Kidney (tissue), 14 donors: ENCODE data around the gene AZU1. TPM values are rescaled to one million over a fixed set of nuclear protein-coding genes. Genes with fewer than 3 reads are reported as not detected.

Experiments
- DNase-seq, 5 donors: peaks; one replicate each; pipeline ENCODE4 v3.0.0-alpha.2; 2013 to 2020
- FAIRE-seq: peaks from 2 replicates; lab custom pipeline; 2012; peaks lifted over from hg19 to GRCh38; lab: Jason Lieb, UNC
- H3K27ac ChIP-seq, 2 donors: one replicate each; pipeline ENCODE4 v1.7.0; 2013; ENCODE audit warnings: low read depth in 2 of 2, low read length in 2 of 2, inconsistent platforms in 1 of 2
- H3K27me3 ChIP-seq: one replicate; pipeline ENCODE4 v1.7.1; 2013; ENCODE audit warnings: low read length, inconsistent platforms; ENCODE audit not compliant: control insufficient read depth, insufficient read depth
- H3K36me3 ChIP-seq, 3 donors: one replicate each; pipeline versions ENCODE4 v1.7.0 to v1.7.1; 2013; ENCODE audit warnings: low read length in 3 of 3, control low read depth in 1 of 3, inconsistent platforms in 1 of 3; ENCODE audit not compliant: insufficient read depth in 3 of 3, control insufficient read depth in 2 of 3
- H3K4me1 ChIP-seq, 3 donors: one replicate each; pipeline versions ENCODE4 v1.7.0 to v1.7.1; 2013; ENCODE audit warnings: low read length in 3 of 3, inconsistent platforms in 1 of 3, low read depth in 1 of 3; ENCODE audit not compliant: control insufficient read depth in 2 of 3, insufficient read depth in 2 of 3
- H3K4me3 ChIP-seq, 3 donors: one replicate each; pipeline versions ENCODE4 v1.7.0 to v1.8.1; 2013; ENCODE audit warnings: low read length in 3 of 3, control low read depth in 1 of 3, inconsistent platforms in 1 of 3
- H3K9ac ChIP-seq, 3 donors: one replicate each; pipeline versions ENCODE4 v1.7.0 to v1.7.1; 2013; ENCODE audit warnings: low read length in 3 of 3, control low read depth in 1 of 3, inconsistent platforms in 1 of 3
- H3K9me3 ChIP-seq, 3 donors: one replicate each; pipeline versions ENCODE4 v1.7.0 to v1.7.1; 2013; ENCODE audit warnings: low read length in 3 of 3, control low read depth in 1 of 3, inconsistent platforms in 1 of 3; ENCODE audit not compliant: control insufficient read depth in 2 of 3, insufficient read depth in 1 of 3
- intact Hi-C: fragments of 100-400 bp; cut with DNase I; formaldehyde crosslinking; loops from one replicate; pipeline ENCODE4 v1.11.1; 2022
- polyA plus RNA-seq: library from polyadenylated mRNA; stranded (reverse); fragments of 350-450 nt; fragmentation: Illumina TruSeq; extraction: RNeasy Lipid Tissue Mini Kit (QIAGEN cat#74804); gene quantifications from one replicate; pipeline ENCODE4 v1.2.3, GENCODE V29; 2014; ENCODE audit warnings: low read depth, low replicate concordance; ENCODE audit not compliant: insufficient read depth
- total RNA-seq: library from RNA; stranded (reverse); fragmentation: NEBNext Ultra II Directional; extraction: Animal tissue kit (Norgen Biotek cat#: 25700); gene quantifications from one replicate; pipeline ENCODE4 v1.2.1, GENCODE V29; 2021
- TF ChIP-seq, protein P1 (sequence below): IDR thresholded peaks from 3 replicates; pipeline ENCODE4 v1.5.1; 2012; ENCODE audit warnings: mild to moderate bottlenecking, moderate library complexity, borderline replicate concordance; ENCODE audit not compliant: insufficient read depth; ENCODE audit errors: extremely low read depth
- donor health status: control.
- donor health status: control.
- donor health status: control.
- donor health status: control.
- donor health status: control.
- donor health status: DM: yes; HTN: yes; CAD: no.
- donor health status: Normal renal cell carcinoma (clear cell type).

The AZU1 gene
- total and polyA plus RNA-seq, 2 donors from 2014 or later: 0.50 TPM; not detected in 1

DNA sequence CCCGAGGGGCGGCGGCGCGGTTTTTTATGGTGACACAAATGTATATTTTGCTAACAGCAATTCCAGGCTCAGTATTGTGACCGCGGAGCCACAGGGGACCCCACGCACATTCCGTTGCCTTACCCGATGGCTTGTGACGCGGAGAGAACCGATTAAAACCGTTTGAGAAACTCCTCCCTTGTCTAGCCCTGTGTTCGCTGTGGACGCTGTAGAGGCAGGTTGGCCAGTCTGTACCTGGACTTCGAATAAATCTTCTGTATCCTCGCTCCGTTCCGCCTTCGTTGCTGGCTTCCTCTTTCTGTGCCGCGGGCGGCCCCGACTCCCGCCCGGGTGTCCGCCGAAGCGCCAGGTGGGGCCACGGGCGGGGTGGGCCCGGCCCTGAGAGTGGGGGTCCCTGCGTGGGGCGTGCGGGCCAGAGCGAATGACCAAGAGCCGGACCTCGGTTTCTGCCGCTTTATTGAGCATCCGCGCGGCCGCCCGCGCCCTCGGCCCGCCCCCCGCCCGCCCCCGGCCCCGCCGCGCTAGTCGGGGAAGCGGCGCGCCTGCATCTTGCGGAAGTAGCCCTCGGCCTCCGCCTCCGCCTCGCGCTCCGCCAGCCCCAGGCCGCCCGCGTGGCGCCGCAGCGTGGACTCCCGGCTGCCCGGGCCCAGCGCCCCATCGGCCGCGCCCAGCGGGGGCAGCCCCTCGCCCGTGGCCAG is 15.4 kb upstream of the AZU1 start:
- FAIRE-seq (no peak), DNase-seq (peak in 2 of 5 donors; percentile 62 to 73)
- Histone ChIP-seq H3K4me3 (no peak overlapping the region), H3K27ac (no peak overlapping the region), H3K9ac (no peak overlapping the region), H3K36me3 (peaks cover 7 to 27% (median 10%) of the 10 kb centered on the region in 3 donors), H3K9me3 (no peaks in the 10 kb centered on the region), H3K27me3 (no peaks in the 10 kb centered on the region), H3K4me1 (no peaks in the 10 kb centered on the region)
- TF ChIP-seq, protein P1, sequence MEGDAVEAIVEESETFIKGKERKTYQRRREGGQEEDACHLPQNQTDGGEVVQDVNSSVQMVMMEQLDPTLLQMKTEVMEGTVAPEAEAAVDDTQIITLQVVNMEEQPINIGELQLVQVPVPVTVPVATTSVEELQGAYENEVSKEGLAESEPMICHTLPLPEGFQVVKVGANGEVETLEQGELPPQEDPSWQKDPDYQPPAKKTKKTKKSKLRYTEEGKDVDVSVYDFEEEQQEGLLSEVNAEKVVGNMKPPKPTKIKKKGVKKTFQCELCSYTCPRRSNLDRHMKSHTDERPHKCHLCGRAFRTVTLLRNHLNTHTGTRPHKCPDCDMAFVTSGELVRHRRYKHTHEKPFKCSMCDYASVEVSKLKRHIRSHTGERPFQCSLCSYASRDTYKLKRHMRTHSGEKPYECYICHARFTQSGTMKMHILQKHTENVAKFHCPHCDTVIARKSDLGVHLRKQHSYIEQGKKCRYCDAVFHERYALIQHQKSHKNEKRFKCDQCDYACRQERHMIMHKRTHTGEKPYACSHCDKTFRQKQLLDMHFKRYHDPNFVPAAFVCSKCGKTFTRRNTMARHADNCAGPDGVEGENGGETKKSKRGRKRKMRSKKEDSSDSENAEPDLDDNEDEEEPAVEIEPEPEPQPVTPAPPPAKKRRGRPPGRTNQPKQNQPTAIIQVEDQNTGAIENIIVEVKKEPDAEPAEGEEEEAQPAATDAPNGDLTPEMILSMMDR: no peak
- intact Hi-C loops: no loop called here

GRCh38 chr19:812747-813218 is 14.9 kb upstream of the AZU1 start:
- Histone ChIP-seq H3K9ac (no peak overlapping the region), H3K4me1 (no peaks in the 10 kb centered on the region), H3K4me3 (no peak overlapping the region), H3K27ac (no peak overlapping the region), H3K9me3 (no peaks in the 10 kb centered on the region), H3K27me3 (no peaks in the 10 kb centered on the region), H3K36me3 (peaks cover 5 to 21% (median 6%) of the 10 kb centered on the region in 3 donors)
- TF ChIP-seq, protein P1: no peak
- DNase-seq: peak in 1 of 5 donors; percentile 76
- no peak for FAIRE-seq
- intact Hi-C loops: no loop called here

DNA sequence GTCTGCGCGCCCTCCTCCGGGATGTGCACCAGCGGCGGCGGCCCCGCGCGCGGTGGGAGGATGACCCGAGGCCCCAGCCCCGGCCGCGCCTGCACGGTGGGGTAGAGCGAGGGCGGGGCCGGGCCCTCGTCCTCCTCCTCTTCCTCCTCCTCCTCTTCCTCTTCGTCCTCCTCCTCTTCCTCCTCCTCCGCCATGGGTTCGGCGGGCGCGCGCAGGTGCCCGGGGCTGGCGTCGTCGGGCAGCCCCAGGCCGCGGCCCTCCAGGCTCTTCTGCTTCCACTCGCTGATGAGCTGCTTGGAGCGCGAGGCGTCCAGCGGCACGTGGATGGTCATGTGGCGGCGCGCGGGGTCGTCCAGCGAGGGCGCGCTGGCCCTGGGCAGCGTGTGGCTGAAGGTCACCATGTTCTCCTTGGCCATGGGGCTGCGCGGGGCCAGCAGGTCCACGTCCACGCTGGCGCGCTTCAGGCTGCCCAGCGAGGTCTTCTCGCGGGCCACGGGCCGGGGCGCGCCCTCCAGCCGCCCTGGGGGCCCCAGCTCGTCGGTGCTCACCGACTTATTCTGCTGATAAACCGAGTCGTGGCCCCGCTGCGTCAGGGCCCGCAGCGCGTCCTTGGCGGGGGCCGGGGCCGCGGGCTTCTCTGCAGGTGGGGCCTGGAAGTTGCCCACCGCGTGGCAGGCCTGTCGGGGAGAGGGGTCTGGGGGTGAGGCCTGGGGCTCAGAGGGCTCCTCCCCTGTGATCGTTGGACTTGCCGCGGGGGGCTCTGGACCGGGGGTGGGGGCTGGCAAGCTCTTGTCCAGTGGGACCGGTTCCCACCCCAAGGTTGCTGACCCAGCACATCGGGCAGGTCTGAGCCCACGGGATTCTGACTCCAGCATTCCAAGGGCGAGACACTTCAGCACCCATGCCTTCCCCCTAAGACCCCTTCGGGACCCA is 14.2 kb upstream of the AZU1 start:
- Histone ChIP-seq H3K9ac (no peak overlapping the region), H3K4me3 (no peak overlapping the region), H3K9me3 (no peaks in the 10 kb centered on the region), H3K36me3 (peaks cover 2 to 15% (median 4%) of the 10 kb centered on the region in 3 donors), H3K27me3 (no peaks in the 10 kb centered on the region), H3K4me1 (no peaks in the 10 kb centered on the region), H3K27ac (no peak overlapping the region)
- DNase-seq (peak in 1 of 5 donors; percentile 74), FAIRE-seq (no peak)
- TF ChIP-seq, protein P1: no peak
- intact Hi-C loops: no loop called here
